Activated CD4-positive, alpha-beta memory T cell treated with anti-CD3 and anti-CD28 coated beads for 36 hours (primary cell): ENCODE data around the gene PGD. TPM values are rescaled to one million over a fixed set of nuclear protein-coding genes. Genes with fewer than 3 reads are reported as not detected.

Source experiments
- CTCF ChIA-PET: fragments of 350-600 bp; sonication (Branson Sonifier 250); formaldehyde crosslinking; loops from one replicate; lab custom pipeline; 2021; ENCODE audit warnings: antibody characterized with exemption, inconsistent platforms; lab: Charles Lee
- POLR2A ChIA-PET: fragments of 350-600 bp; sonication (Branson Sonifier 250); formaldehyde crosslinking; loops from one replicate; lab custom pipeline; 2021; ENCODE audit warnings: antibody characterized with exemption; lab: Charles Lee
- DNase-seq: peaks from one replicate; pipeline ENCODE4 v3.0.0-alpha.2; 2020
- H3K27ac Mint-ChIP-seq: one replicate; pipeline ENCODE4 v1.8.0; 2021; ENCODE audit warnings: mixed read lengths
- H3K27me3 Mint-ChIP-seq: one replicate; pipeline ENCODE4 v1.8.0; 2021; ENCODE audit warnings: mixed read lengths
- H3K36me3 Mint-ChIP-seq: one replicate; pipeline ENCODE4 v1.8.0; 2021; ENCODE audit warnings: mixed read lengths
- H3K4me1 Mint-ChIP-seq: one replicate; pipeline ENCODE4 v1.8.0; 2021; ENCODE audit warnings: low read depth, mixed read lengths
- H3K4me3 Mint-ChIP-seq: one replicate; pipeline ENCODE4 v1.8.0; 2021; ENCODE audit warnings: mild to moderate bottlenecking, mixed read lengths
- H3K9me3 Mint-ChIP-seq: one replicate; pipeline ENCODE4 v1.8.0; 2021; ENCODE audit warnings: mixed read lengths
- intact Hi-C: fragments of 100-400 bp; cut with micrococcal nuclease; formaldehyde crosslinking; loops from one replicate; pipeline ENCODE4 v1.15.1; 2023
- total RNA-seq, 2 experiments: library from RNA; stranded (reverse); gene quantifications; one replicate each; pipeline ENCODE4 v1.2.3, GENCODE V29; 2021

PGD gene
- total RNA-seq, 2 experiments from 2014 or later: 94.6 to 96.7 TPM

DNA sequence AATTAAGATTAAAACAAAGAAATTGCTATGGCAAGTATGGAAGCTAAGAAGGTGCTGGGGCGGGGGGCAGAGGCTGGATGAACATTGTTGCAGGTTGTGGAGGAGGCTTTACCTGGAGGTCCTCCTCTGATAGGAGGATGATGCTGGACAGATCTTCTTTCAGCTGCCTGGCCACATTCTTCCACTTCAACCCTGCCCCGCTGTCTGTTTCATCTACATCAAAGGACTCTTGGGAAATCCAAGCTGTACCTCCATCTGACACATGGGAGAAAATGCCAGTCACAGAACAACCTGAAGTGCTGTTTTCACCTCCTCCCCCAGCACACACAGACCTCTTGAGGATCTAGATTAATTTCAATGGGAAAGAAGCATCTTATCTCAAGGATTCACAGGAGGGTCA lies 68.2 kb downstream of the PGD start:
- intact Hi-C loops: no loop called here
- peaks cover 6% of the 10 kb centered on the region for H3K4me1 Mint-ChIP-seq
- ChIA-PET POLR2A (no interaction called here), CTCF (no interaction called here)
- H3K36me3 Mint-ChIP-seq: peaks cover 33% of the 10 kb centered on the region
- no peaks in the 10 kb centered on the region for H3K27me3 Mint-ChIP-seq
- H3K4me3 Mint-ChIP-seq: no peak overlapping the region
- no peak overlapping the region for H3K27ac Mint-ChIP-seq
- H3K9me3 Mint-ChIP-seq: no peaks in the 10 kb centered on the region
- DNase-seq: no peak

DNA sequence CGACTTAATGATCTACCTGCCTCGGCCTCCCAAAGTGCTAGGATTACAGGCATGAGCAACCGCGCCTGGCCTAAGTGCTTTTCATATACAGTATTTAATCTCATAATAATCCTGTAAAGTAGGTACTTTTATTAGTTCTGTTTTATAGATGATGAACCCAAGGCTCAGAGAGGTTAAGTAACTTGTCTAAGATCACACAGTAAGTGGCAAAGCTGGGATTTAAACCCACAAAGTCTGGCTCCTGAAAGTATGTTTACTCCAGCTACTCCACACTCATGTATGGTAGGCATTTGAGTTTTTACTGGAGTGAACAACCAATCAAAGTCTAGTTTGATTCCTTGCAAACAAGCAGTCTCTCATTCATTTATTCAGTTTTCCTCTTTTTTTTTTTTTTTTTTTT lies 71.2 kb downstream of the PGD start:
- Mint-ChIP-seq H3K9me3 (no peaks in the 10 kb centered on the region), H3K4me3 (no peak overlapping the region), H3K4me1 (peaks cover 17% of the 10 kb centered on the region), H3K36me3 (peaks cover 22% of the 10 kb centered on the region), H3K27me3 (no peaks in the 10 kb centered on the region), H3K27ac (no peak overlapping the region)
- ChIA-PET POLR2A (no interaction called here), CTCF (interaction anchor here (2.6 kb wide), 1 partner anchor 24 kb away, joined by 13 read pairs; no protein-coding TSS in a partner anchor)
- DNase-seq: no peak
- intact Hi-C loops: no loop called here

Other genes with a start within 250 kb of the PGD start
- 10 to 100 TPM; 16.8 to 17.4 TPM for gene KIF1B, start 188.5 kb upstream of the PGD start, total RNA-seq
- 10 to 100 TPM; 20.0 to 22.7 TPM for gene CENPS, start 31.4 kb downstream of the PGD start, total RNA-seq
- gene CORT, start 51.0 kb downstream of the PGD start, total RNA-seq: under 1 TPM in 1 of 2 experiments, not detected in 1; 0.36 TPM
- 10 to 100 TPM; 32.0 to 32.8 TPM for gene DFFA, start 73.5 kb downstream of the PGD start, total RNA-seq
- gene PEX14, start 75.9 kb downstream of the PGD start, total RNA-seq: 10 to 100 TPM; 17.3 to 17.6 TPM